Measurements from ENCODE around the gene LRP1. TPM values are rescaled to one million over a fixed set of nuclear protein-coding genes. Genes with fewer than 3 reads are reported as not detected.
A peak's percentile ranks its signal among the peaks of the same experiment; 100 is the strongest.

LRP1 gene
- 100 to 1,000 TPM; 128 to 312 (median 207) TPM for total RNA-seq

- TF ChIP-seq, protein P1, sequence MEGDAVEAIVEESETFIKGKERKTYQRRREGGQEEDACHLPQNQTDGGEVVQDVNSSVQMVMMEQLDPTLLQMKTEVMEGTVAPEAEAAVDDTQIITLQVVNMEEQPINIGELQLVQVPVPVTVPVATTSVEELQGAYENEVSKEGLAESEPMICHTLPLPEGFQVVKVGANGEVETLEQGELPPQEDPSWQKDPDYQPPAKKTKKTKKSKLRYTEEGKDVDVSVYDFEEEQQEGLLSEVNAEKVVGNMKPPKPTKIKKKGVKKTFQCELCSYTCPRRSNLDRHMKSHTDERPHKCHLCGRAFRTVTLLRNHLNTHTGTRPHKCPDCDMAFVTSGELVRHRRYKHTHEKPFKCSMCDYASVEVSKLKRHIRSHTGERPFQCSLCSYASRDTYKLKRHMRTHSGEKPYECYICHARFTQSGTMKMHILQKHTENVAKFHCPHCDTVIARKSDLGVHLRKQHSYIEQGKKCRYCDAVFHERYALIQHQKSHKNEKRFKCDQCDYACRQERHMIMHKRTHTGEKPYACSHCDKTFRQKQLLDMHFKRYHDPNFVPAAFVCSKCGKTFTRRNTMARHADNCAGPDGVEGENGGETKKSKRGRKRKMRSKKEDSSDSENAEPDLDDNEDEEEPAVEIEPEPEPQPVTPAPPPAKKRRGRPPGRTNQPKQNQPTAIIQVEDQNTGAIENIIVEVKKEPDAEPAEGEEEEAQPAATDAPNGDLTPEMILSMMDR (IDR thresholded peaks at IDR 0.05), result no peak
- peak; percentile 51 to 85 for TF ChIP-seq POLR2A (IDR thresholded peaks at IDR 0.05)
- DNase-seq, result peak; percentile 70 to 91 (median 87)
These were observed at the start of gene LRP1 for GRCh38 chr12:57127726-57128518. Gene LRP1 (plus strand): TSS chr12:57128483. CDS start chr12:57128965, 482 bp downstream.

DNA sequence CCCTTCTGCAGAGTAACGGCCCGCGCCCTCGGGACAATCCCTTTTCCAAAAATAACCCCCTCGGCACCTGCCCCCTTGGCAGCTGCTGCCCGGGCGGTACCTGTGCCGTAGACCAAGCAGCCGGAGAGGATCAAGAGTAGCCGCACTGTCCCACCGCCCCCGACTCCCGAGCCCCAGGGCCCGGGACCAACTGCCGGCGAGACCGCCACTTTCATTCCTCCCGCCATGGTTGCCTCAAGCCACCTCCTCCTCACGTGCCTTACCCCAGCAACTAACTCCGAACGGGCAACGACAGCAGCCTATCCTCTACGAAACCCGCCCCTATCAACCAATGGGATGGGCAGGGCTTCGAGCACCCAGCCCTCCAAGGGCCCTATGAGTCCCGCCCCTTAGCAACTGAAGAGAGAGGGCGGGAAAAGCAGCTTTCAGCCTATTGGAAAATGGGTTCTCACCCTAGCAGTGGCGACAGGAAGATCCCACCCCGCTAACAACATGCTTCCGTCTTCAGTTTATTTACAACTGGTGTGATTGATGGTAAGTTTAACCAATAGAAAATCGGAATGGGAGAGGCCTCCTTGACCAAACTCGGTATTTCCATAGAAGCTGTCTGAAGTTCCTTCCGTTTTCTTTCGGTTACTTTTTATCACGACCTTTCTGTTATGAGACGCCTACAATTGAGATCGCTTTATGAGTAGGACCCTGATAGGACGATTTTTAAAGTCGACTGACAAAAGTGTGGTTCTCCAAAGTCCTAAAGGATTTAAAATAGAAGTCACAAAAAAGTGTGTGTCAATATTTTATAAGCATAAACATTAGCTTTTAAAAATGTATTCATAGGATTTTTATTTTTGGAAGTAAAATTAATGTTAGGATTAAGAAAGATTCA, 49.5 kb upstream of the LRP1 start, which contains the start of gene NEMP1:
NEMP1 (minus strand) TSS at position 273 of the 886 bp plus-strand sequence; CDS start at position 227, 46 bp downstream.
- TF ChIP-seq POLR2A (IDR thresholded peaks at IDR 0.05), result no peak
- TF ChIP-seq, protein P1 (IDR thresholded peaks at IDR 0.05), result no peak
- peak within 1 kb of the TSS; percentile 74 to 98 (median 80) for H3K4me3 ChIP-seq
- DNase-seq, result peak; percentile 92 to 99 (median 95)
- no peaks in the 10 kb centered on the region for H3K36me3 ChIP-seq
- peaks cover 0 to 17% (median 0%) of the 10 kb centered on the region in 4 donors for H3K4me1 ChIP-seq
- no peaks in the 10 kb centered on the region for H3K27me3 ChIP-seq
- no peaks in the 10 kb centered on the region for H3K9me3 ChIP-seq
- H3K27ac ChIP-seq, result peak within 1 kb of the TSS; percentile 67 to 85 (median 80)

More at GRCh38 chr12:57127726-57128518, at the start of gene LRP1:
- Histone ChIP-seq H3K27ac (peak within 1 kb of the TSS; percentile 84 to 99 (median 92)), H3K27me3 (no peaks in the 10 kb centered on the region), H3K4me1 (peaks cover 0 to 47% (median 9%) of the 10 kb centered on the region in 4 donors), H3K9me3 (no peaks in the 10 kb centered on the region), H3K36me3 (no peaks in the 10 kb centered on the region), H3K4me3 (peak within 1 kb of the TSS; percentile 65 to 92 (median 78))

GRCh38 chr12:57079821-57080220, 48.5 kb upstream of the LRP1 start:
- H3K4me1 ChIP-seq, result peaks cover 0 to 17% (median 0%) of the 10 kb centered on the region in 4 donors
- DNase-seq, result no peak
- TF ChIP-seq, protein P1 (IDR thresholded peaks at IDR 0.05), result no peak
- TF ChIP-seq POLR2A (IDR thresholded peaks at IDR 0.05), result no peak
- H3K36me3 ChIP-seq, result no peaks in the 10 kb centered on the region
- H3K27me3 ChIP-seq, result no peaks in the 10 kb centered on the region
- H3K27ac ChIP-seq, result peak overlapping the region in 1 of 4 donors; percentile 85
- no peaks in the 10 kb centered on the region for H3K9me3 ChIP-seq
- no peak overlapping the region for H3K4me3 ChIP-seq

DNA sequence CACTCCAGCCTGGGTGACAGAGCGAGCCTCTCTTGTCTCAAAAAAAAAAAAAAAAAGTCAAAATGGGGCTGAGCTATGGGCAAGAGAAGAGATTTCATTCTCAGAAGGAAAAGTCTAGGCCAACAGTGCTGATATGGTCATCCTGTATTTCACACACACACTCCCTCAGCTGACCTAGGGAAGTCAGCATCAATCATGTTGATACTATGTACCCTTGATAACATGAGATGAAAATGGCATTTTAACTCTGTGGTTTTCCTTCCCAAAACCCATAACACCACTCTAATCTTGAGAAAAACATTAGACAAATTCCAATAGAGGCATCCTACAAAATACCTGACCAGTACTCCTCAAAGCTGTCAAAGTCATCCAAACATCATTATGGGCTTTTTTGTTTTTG, 47.4 kb upstream of the LRP1 start:
- Histone ChIP-seq H3K27ac (no peak overlapping the region), H3K36me3 (no peaks in the 10 kb centered on the region), H3K4me1 (peaks cover 0 to 20% (median under 1%) of the 10 kb centered on the region in 4 donors), H3K27me3 (no peaks in the 10 kb centered on the region), H3K9me3 (no peaks in the 10 kb centered on the region), H3K4me3 (no peak overlapping the region)
- DNase-seq, result no peak
- no peak for TF ChIP-seq POLR2A (IDR thresholded peaks at IDR 0.05)
- TF ChIP-seq, protein P1 (IDR thresholded peaks at IDR 0.05), result no peak

- Histone ChIP-seq H3K27ac (peak overlapping the region; percentile 95 to 99 (median 98)), H3K9me3 (no peaks in the 10 kb centered on the region), H3K4me1 (peaks cover 0 to 21% (median 9%) of the 10 kb centered on the region in 4 donors), H3K27me3 (no peaks in the 10 kb centered on the region), H3K36me3 (no peaks in the 10 kb centered on the region), H3K4me3 (peak overlapping the region; percentile 70 to 96 (median 89))
- no peak for DNase-seq
- TF ChIP-seq, protein P1 (IDR thresholded peaks at IDR 0.05), result no peak
- no peak for TF ChIP-seq POLR2A (IDR thresholded peaks at IDR 0.05)
These were observed 42.2 kb upstream of the LRP1 start for GRCh38 chr12:57085999-57086492.

Measured in Peyer's patch (tissue), 4 donors.